ENCODE measurements around the gene CLCN2.

DNA sequence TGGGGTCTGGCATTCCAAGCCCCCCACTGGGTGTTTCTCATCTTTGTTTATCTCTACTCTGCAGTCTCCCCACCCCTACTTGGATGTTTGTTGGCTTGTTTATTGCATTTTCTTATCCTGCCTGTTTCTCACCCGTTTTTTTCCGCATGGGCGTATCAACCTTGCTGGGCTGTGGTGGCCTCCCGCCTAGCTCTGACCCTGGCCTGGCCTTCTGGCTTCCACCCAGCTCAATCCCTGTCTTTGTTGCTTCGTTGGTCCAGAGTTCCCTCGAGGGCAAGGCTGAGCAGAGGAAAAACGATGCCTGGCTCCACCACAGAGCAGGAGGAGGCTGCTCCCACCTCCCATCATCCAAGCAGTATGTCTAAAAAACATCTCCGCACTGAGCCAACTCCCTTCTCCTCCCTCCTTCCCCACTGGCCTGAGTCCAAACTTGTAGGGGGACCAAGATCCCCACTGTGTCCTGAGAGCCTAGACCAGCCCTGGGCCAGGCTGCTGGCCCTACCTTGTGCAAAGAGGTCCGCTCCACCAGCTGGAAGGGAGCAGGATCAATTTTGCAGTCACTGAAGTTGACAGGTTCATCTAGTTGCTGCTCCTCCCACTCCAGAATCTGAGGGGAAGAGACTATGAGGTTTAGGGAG is 9.8 kb downstream of the CLCN2 start:
- TF ChIP-seq, protein P1, sequence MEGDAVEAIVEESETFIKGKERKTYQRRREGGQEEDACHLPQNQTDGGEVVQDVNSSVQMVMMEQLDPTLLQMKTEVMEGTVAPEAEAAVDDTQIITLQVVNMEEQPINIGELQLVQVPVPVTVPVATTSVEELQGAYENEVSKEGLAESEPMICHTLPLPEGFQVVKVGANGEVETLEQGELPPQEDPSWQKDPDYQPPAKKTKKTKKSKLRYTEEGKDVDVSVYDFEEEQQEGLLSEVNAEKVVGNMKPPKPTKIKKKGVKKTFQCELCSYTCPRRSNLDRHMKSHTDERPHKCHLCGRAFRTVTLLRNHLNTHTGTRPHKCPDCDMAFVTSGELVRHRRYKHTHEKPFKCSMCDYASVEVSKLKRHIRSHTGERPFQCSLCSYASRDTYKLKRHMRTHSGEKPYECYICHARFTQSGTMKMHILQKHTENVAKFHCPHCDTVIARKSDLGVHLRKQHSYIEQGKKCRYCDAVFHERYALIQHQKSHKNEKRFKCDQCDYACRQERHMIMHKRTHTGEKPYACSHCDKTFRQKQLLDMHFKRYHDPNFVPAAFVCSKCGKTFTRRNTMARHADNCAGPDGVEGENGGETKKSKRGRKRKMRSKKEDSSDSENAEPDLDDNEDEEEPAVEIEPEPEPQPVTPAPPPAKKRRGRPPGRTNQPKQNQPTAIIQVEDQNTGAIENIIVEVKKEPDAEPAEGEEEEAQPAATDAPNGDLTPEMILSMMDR (IDR thresholded peaks at IDR 0.05): no peak
- no peak for TF ChIP-seq POLR2A (IDR thresholded peaks at IDR 0.05)

All from body of pancreas (tissue), 4 donors.